ENCODE results near the gene C14orf180.
A peak's percentile ranks its signal among the peaks of the same experiment; 100 is the strongest.

Gene C14orf180

GRCh38 chr14:104596927-104597351 is 17.4 kb downstream of the C14orf180 start:
- Mint-ChIP-seq H3K36me3 (ENCODE audit: low read depth) (no peaks in the 10 kb centered on the region), H3K27ac (no peak overlapping the region), H3K4me1 (ENCODE audit: low read depth) (no peaks in the 10 kb centered on the region), H3K27me3 (peaks cover 29% of the 10 kb centered on the region), H3K9me3 (no peaks in the 10 kb centered on the region), H3K4me3 (no peak overlapping the region)
- no peak for DNase-seq

- no peak for DNase-seq
- no peaks in the 10 kb centered on the region for H3K36me3 Mint-ChIP-seq (ENCODE audit: low read depth)
- no peaks in the 10 kb centered on the region for H3K9me3 Mint-ChIP-seq
- no peak overlapping the region for H3K27ac Mint-ChIP-seq
- peaks cover 32% of the 10 kb centered on the region for H3K27me3 Mint-ChIP-seq
- H3K4me1 Mint-ChIP-seq (ENCODE audit: low read depth): no peaks in the 10 kb centered on the region
- no peak overlapping the region for H3K4me3 Mint-ChIP-seq
Measured at GRCh38 chr14:104597576-104597975, 18.0 kb downstream of the C14orf180 start.

- Mint-ChIP-seq H3K4me3 (no peak overlapping the region), H3K9me3 (no peaks in the 10 kb centered on the region), H3K27ac (no peak overlapping the region), H3K27me3 (peaks cover 39% of the 10 kb centered on the region), H3K36me3 (ENCODE audit: low read depth) (no peaks in the 10 kb centered on the region), H3K4me1 (ENCODE audit: low read depth) (no peaks in the 10 kb centered on the region)
- DNase-seq: no peak
Measured at GRCh38 chr14:104598039-104598909, 18.7 kb downstream of the C14orf180 start.

GRCh38 chr14:104598910-104599273 is 19.3 kb downstream of the C14orf180 start:
- Mint-ChIP-seq H3K27ac (no peak overlapping the region), H3K9me3 (no peaks in the 10 kb centered on the region), H3K4me1 (ENCODE audit: low read depth) (peaks cover under 1% of the 10 kb centered on the region), H3K36me3 (ENCODE audit: low read depth) (no peaks in the 10 kb centered on the region), H3K27me3 (peaks cover 44% of the 10 kb centered on the region), H3K4me3 (no peak overlapping the region)
- no peak for DNase-seq

GRCh38 chr14:104599446-104599845 is 19.9 kb downstream of the C14orf180 start:
- Mint-ChIP-seq H3K27ac (no peak overlapping the region), H3K36me3 (ENCODE audit: low read depth) (no peaks in the 10 kb centered on the region), H3K27me3 (peaks cover 49% of the 10 kb centered on the region), H3K4me1 (ENCODE audit: low read depth) (peaks cover 4% of the 10 kb centered on the region), H3K9me3 (no peaks in the 10 kb centered on the region), H3K4me3 (no peak overlapping the region)
- no peak for DNase-seq

GRCh38 chr14:104600141-104600643 is 20.6 kb downstream of the C14orf180 start:
- Mint-ChIP-seq H3K27me3 (peaks cover 55% of the 10 kb centered on the region), H3K9me3 (no peaks in the 10 kb centered on the region), H3K4me3 (no peak overlapping the region), H3K4me1 (ENCODE audit: low read depth) (peaks cover 5% of the 10 kb centered on the region), H3K27ac (no peak overlapping the region), H3K36me3 (ENCODE audit: low read depth) (no peaks in the 10 kb centered on the region)
- no peak for DNase-seq

- Mint-ChIP-seq H3K27ac (no peak overlapping the region), H3K9me3 (no peaks in the 10 kb centered on the region), H3K27me3 (peaks cover 61% of the 10 kb centered on the region), H3K36me3 (ENCODE audit: low read depth) (no peaks in the 10 kb centered on the region), H3K4me3 (no peak overlapping the region), H3K4me1 (ENCODE audit: low read depth) (peaks cover 5% of the 10 kb centered on the region)
- no peak for DNase-seq
Measured at GRCh38 chr14:104600805-104601204, 21.2 kb downstream of the C14orf180 start.

- Mint-ChIP-seq H3K36me3 (ENCODE audit: low read depth) (no peaks in the 10 kb centered on the region), H3K4me1 (ENCODE audit: low read depth) (peaks cover 5% of the 10 kb centered on the region), H3K27me3 (peaks cover 68% of the 10 kb centered on the region), H3K27ac (no peak overlapping the region), H3K9me3 (no peaks in the 10 kb centered on the region), H3K4me3 (no peak overlapping the region)
- DNase-seq: no peak
Measured at GRCh38 chr14:104601786-104602185, 22.2 kb downstream of the C14orf180 start.

GRCh38 chr14:104602315-104602932 is 22.9 kb downstream of the C14orf180 start:
- H3K36me3 Mint-ChIP-seq (ENCODE audit: low read depth): no peaks in the 10 kb centered on the region
- no peak for DNase-seq
- H3K4me3 Mint-ChIP-seq: no peak overlapping the region
- H3K9me3 Mint-ChIP-seq: no peaks in the 10 kb centered on the region
- peaks cover 71% of the 10 kb centered on the region for H3K27me3 Mint-ChIP-seq
- H3K27ac Mint-ChIP-seq: no peak overlapping the region
- H3K4me1 Mint-ChIP-seq (ENCODE audit: low read depth): peaks cover 5% of the 10 kb centered on the region

GRCh38 chr14:104602933-104603325 is 23.4 kb downstream of the C14orf180 start:
- H3K27ac Mint-ChIP-seq: no peak overlapping the region
- H3K27me3 Mint-ChIP-seq: peaks cover 76% of the 10 kb centered on the region
- no peak for DNase-seq
- H3K4me3 Mint-ChIP-seq: no peak overlapping the region
- no peaks in the 10 kb centered on the region for H3K9me3 Mint-ChIP-seq
- no peaks in the 10 kb centered on the region for H3K36me3 Mint-ChIP-seq (ENCODE audit: low read depth)
- H3K4me1 Mint-ChIP-seq (ENCODE audit: low read depth): peaks cover 5% of the 10 kb centered on the region

- Mint-ChIP-seq H3K9me3 (no peaks in the 10 kb centered on the region), H3K27me3 (peaks cover 79% of the 10 kb centered on the region), H3K4me3 (no peak overlapping the region), H3K4me1 (ENCODE audit: low read depth) (peaks cover 5% of the 10 kb centered on the region), H3K27ac (no peak overlapping the region), H3K36me3 (ENCODE audit: low read depth) (no peaks in the 10 kb centered on the region)
- DNase-seq: no peak
Measured at GRCh38 chr14:104603711-104604401, 24.3 kb downstream of the C14orf180 start.

GRCh38 chr14:104604458-104605449 is 25.2 kb downstream of the C14orf180 start, which contains the start of gene TMEM179:
TMEM179 (minus strand) TSS chr14:104604772; CDS start chr14:104604741, 31 bp downstream.
- Mint-ChIP-seq H3K27ac (no peak within 1 kb of the TSS), H3K9me3 (no peaks in the 10 kb centered on the region), H3K36me3 (ENCODE audit: low read depth) (no peaks in the 10 kb centered on the region), H3K27me3 (peaks cover 76% of the 10 kb centered on the region), H3K4me1 (ENCODE audit: low read depth) (peaks cover 5% of the 10 kb centered on the region), H3K4me3 (no peak within 1 kb of the TSS)
- peak; percentile 31 for DNase-seq

- DNase-seq: no peak
- Mint-ChIP-seq H3K4me3 (no peak overlapping the region), H3K4me1 (ENCODE audit: low read depth) (no peaks in the 10 kb centered on the region), H3K27ac (no peak overlapping the region), H3K27me3 (peaks cover 41% of the 10 kb centered on the region), H3K9me3 (no peaks in the 10 kb centered on the region), H3K36me3 (ENCODE audit: low read depth) (no peaks in the 10 kb centered on the region)
Measured at GRCh38 chr14:104609666-104610065, 30.1 kb downstream of the C14orf180 start.

Data from activated T-cell treated with anti-CD3 and anti-CD28 coated beads, Interleukin-2, amount 50 U/mL, for 24 hours (primary cell).